Neural progenitor cell (in vitro differentiated cells): ENCODE results near the gene PAN2. TPM values are rescaled to one million over a fixed set of nuclear protein-coding genes. Genes with fewer than 3 reads are reported as not detected.
A peak's percentile ranks its signal among the peaks of the same experiment; 100 is the strongest.

ENCODE experiments used
- DNase-seq: peaks from one replicate; pipeline ENCODE4 v3.0.0-alpha.2; 2016; ENCODE audit warnings: low spot score
- H2AFZ ChIP-seq: fragments of 200-600 bp; sonication (generic); replicated peaks from 2 replicates; pipeline ENCODE4 v1.6.1; 2016; ENCODE audit warnings: antibody characterized with exemption
- H3F3A ChIP-seq: fragments of 200-600 bp; sonication (generic); 2 replicates; pipeline ENCODE4 v1.6.1; 2016; ENCODE audit warnings: antibody characterized with exemption, low read depth
- H3K27ac ChIP-seq: fragments of 200-600 bp; sonication (generic); 2 replicates; pipeline ENCODE4 v1.5.1; 2016; ENCODE audit warnings: mild to moderate bottlenecking
- H3K27me3 ChIP-seq: fragments of 200-600 bp; sonication (generic); 2 replicates; pipeline ENCODE4 v1.6.1; 2016; ENCODE audit warnings: mild to moderate bottlenecking, moderate library complexity
- H3K36me3 ChIP-seq: fragments of 200-600 bp; sonication (generic); 2 replicates; pipeline ENCODE4 v1.5.1; 2016
- H3K4me1 ChIP-seq: fragments of 200-600 bp; sonication (generic); 2 replicates; pipeline ENCODE4 v1.6.1; 2016; ENCODE audit warnings: mixed run types
- H3K4me2 ChIP-seq: fragments of 200-600 bp; sonication (generic); 2 replicates; pipeline ENCODE4 v1.6.1; 2016
- H3K4me3 ChIP-seq: fragments of 200-600 bp; sonication (generic); 2 replicates; pipeline ENCODE4 v1.5.1; 2016
- H3K79me2 ChIP-seq: fragments of 200-600 bp; sonication (generic); 2 replicates; pipeline ENCODE4 v1.6.1; 2016; ENCODE audit warnings: low read depth
- H3K9ac ChIP-seq: fragments of 200-600 bp; sonication (generic); 2 replicates; pipeline ENCODE4 v1.6.1; 2016
- H3K9me3 ChIP-seq: fragments of 200-600 bp; sonication (generic); 2 replicates; pipeline ENCODE4 v1.5.1; 2016; ENCODE audit warnings: low read depth
- H4K20me1 ChIP-seq: fragments of 200-600 bp; sonication (generic); 2 replicates; pipeline ENCODE4 v1.6.1; 2016; ENCODE audit warnings: low read depth
- H3K27ac Mint-ChIP-seq: 3 replicates; pipeline ENCODE4 v1.8.0; 2021; ENCODE audit warnings: mixed read lengths
- H3K27me3 Mint-ChIP-seq: 2 replicates; pipeline ENCODE4 v1.8.0; 2022; ENCODE audit warnings: low read depth, mild to moderate bottlenecking, inconsistent platforms, moderate library complexity, mixed read lengths; ENCODE audit not compliant: insufficient read depth
- H3K36me3 Mint-ChIP-seq: 3 replicates; pipeline ENCODE4 v1.8.0; 2021; ENCODE audit warnings: mixed read lengths
- H3K4me1 Mint-ChIP-seq: 3 replicates; pipeline ENCODE4 v1.8.0; 2021; ENCODE audit warnings: mixed read lengths
- H3K4me3 Mint-ChIP-seq: 3 replicates; pipeline ENCODE4 v1.8.0; 2021; ENCODE audit warnings: mild to moderate bottlenecking, moderate library complexity, mixed read lengths
- H3K9me3 Mint-ChIP-seq: 3 replicates; pipeline ENCODE4 v1.8.0; 2020; ENCODE audit warnings: mixed read lengths
- EZH2 ChIP-seq: fragments of 200-600 bp; sonication (generic); IDR thresholded peaks from 2 replicates; pipeline ENCODE4 v1.6.1; 2017; ENCODE audit warnings: antibody characterized with exemption, mild to moderate bottlenecking, moderate library complexity
- EZH2phosphoT487 ChIP-seq: fragments of 200-600 bp; sonication (generic); IDR thresholded peaks from 2 replicates; pipeline ENCODE4 v1.6.1; 2017; ENCODE audit warnings: antibody characterized with exemption
- total RNA-seq: library from RNA; depleted of rRNA; stranded (reverse); fragments of >200 nt; gene quantifications from 2 replicates; pipeline ENCODE4 v1.2.3, GENCODE V29; 2015; ENCODE audit warnings: low replicate concordance
- TF ChIP-seq, protein P1 (sequence below): fragments of 200-600 bp; sonication (generic); IDR thresholded peaks from 2 replicates; pipeline ENCODE4 v1.5.1; 2017; ENCODE audit warnings: antibody characterized with exemption, mild to moderate bottlenecking

The PAN2 gene
- total RNA-seq, 1 donor from 2014 or later: 116 TPM

DNA sequence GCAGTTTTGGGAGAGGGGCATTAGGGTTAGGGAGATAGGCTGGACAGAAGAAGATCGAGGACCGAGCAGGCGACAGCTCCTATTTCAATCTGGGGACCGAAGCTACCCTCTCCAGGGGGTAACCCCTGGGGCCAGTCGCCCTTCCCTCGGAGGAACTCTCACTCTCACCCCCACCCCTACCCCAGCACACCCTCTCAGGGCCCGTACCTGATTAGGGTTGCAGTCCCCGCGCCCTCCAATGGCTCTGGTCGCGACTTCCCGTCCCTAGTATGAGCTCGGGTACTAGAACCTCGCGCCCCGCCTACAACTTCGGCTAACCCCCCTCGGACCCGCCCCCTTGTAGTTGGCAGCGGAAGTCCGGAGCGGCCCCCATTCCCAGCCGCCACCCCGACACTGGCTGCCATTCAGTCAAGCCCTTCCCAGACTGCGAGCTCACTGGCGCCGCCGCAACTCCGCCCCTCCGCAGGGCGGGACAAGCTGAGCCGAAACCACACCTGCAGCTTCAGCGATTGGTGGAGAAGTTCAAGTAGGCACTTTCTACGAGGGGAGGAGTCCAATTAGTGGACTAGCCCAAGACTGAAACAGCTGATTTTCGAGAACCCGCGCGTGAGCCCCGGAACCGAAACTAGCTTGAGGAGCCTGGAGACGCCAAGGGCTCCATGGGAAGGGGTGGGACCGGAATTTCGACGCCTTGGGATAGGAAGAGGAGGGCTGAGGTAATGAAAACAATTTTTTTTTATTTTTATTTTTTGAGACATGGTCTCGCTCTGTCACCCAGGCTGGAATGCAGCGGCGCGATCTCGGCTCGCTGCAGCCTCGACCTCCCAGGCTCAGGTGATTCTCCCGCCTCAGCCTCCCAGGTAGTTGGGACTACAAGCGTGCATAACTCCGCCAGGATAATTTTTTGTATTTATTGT, 26.3 kb upstream of the PAN2 start, which contains the start of gene STAT2:
STAT2 (minus strand) TSS at position 257 of the 917 bp plus-strand sequence. CDS start 3,536 bp downstream, outside the sequence.
- Histone ChIP-seq H2AFZ (peak within 1 kb of the TSS; percentile 48), H3K4me1 (peaks cover 3% of the 10 kb centered on the region), H3F3A (peaks cover 10% of the 10 kb centered on the region), H3K79me2 (peaks cover 22% of the 10 kb centered on the region), H3K27me3 (peaks cover 10% of the 10 kb centered on the region), H3K36me3 (no peaks in the 10 kb centered on the region), H3K9ac (peak within 1 kb of the TSS; percentile 58), H3K4me2 (peak within 1 kb of the TSS; percentile 83), H3K4me3 (peak within 1 kb of the TSS; percentile 85), H3K27ac (peak within 1 kb of the TSS; percentile 8), H4K20me1 (no peaks in the 10 kb centered on the region), H3K9me3 (no peaks in the 10 kb centered on the region)
- TF ChIP-seq EZH2phosphoT487 (no peak), EZH2 (no peak)
- TF ChIP-seq, protein P1, sequence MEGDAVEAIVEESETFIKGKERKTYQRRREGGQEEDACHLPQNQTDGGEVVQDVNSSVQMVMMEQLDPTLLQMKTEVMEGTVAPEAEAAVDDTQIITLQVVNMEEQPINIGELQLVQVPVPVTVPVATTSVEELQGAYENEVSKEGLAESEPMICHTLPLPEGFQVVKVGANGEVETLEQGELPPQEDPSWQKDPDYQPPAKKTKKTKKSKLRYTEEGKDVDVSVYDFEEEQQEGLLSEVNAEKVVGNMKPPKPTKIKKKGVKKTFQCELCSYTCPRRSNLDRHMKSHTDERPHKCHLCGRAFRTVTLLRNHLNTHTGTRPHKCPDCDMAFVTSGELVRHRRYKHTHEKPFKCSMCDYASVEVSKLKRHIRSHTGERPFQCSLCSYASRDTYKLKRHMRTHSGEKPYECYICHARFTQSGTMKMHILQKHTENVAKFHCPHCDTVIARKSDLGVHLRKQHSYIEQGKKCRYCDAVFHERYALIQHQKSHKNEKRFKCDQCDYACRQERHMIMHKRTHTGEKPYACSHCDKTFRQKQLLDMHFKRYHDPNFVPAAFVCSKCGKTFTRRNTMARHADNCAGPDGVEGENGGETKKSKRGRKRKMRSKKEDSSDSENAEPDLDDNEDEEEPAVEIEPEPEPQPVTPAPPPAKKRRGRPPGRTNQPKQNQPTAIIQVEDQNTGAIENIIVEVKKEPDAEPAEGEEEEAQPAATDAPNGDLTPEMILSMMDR: no peak
- H3K4me3 Mint-ChIP-seq: peak within 1 kb of the TSS; percentile 96
- H3K4me1 Mint-ChIP-seq: peaks cover 17% of the 10 kb centered on the region
- peak within 1 kb of the TSS; percentile 73 for H3K27ac Mint-ChIP-seq
- H3K9me3 Mint-ChIP-seq: no peaks in the 10 kb centered on the region
- peak; percentile 99 for DNase-seq
- peaks cover 8% of the 10 kb centered on the region for H3K27me3 Mint-ChIP-seq
- H3K36me3 Mint-ChIP-seq: peaks cover 5% of the 10 kb centered on the region

DNA sequence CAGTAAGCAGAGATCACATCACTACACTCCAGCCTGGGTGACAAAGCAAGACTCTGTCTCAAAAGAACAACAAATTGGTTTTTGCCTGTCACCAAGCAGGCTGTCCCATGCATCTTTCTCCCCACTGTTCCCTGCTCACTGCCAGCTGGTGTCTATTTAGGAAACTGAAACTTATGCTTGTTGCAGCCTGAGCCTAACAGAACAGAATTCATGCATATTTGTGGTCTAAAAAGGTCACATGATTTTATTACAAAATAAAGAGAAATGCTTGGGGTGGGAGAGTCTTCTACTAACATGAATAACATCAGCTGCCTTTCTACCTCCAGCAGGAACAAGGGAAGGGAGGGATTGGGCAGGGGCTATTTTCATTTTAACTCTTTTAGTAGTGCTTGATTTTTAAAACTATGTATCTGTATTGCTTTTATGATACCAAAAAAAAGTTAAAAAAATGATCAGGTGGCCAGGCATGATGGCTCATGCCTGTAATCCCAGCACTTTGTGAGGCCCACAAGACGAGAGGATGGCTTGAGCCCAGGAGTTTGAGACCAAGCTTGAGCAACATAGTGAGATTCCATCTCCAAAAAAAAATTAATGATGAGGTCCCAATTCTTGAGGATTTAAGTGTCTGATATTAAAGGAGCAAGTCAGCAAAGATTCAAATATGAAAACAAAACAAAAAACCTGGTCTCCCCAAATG, 25.2 kb upstream of the PAN2 start:
- H3K4me3 ChIP-seq: peak overlapping the region; percentile 85
- peaks cover 22% of the 10 kb centered on the region for H3K79me2 ChIP-seq
- H3K4me3 Mint-ChIP-seq: peak overlapping the region; percentile 96
- H3K9ac ChIP-seq: peak overlapping the region; percentile 58
- no peaks in the 10 kb centered on the region for H3K36me3 ChIP-seq
- peak overlapping the region; percentile 48 for H2AFZ ChIP-seq
- no peaks in the 10 kb centered on the region for H3K9me3 ChIP-seq
- no peaks in the 10 kb centered on the region for H3K9me3 Mint-ChIP-seq
- H3K36me3 Mint-ChIP-seq: peaks cover 7% of the 10 kb centered on the region
- peaks cover 6% of the 10 kb centered on the region for H3K27me3 Mint-ChIP-seq
- peaks cover 10% of the 10 kb centered on the region for H3F3A ChIP-seq
- H3K4me1 Mint-ChIP-seq: peaks cover 17% of the 10 kb centered on the region
- H4K20me1 ChIP-seq: no peaks in the 10 kb centered on the region
- peaks cover 10% of the 10 kb centered on the region for H3K27me3 ChIP-seq
- H3K4me1 ChIP-seq: peaks cover 3% of the 10 kb centered on the region
- no peak for DNase-seq
- H3K27ac ChIP-seq: peak overlapping the region; percentile 8
- TF ChIP-seq EZH2: no peak
- TF ChIP-seq, protein P1: no peak
- no peak for TF ChIP-seq EZH2phosphoT487
- H3K4me2 ChIP-seq: peak overlapping the region; percentile 82
- H3K27ac Mint-ChIP-seq: no peak overlapping the region

DNA sequence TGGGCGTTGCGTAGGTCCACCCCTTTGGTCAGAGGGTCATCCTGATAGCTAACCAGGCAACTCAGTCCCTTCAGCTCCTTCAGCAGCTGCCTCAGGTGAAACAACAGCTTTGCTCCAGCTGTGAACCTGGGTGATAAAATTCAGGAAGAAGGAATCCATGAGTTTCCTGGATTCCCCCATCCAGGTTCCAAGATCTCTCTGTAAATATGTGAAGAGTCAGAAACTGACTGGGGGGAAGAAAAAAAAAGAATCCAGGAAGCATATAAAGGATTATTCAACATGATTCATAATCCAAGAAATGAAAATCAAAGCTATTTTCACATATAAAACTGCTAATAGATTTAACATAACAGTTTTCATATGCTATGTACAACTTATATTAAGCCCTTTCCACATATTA, 17.5 kb upstream of the PAN2 start:
- Histone ChIP-seq H3K36me3 (peaks cover 5% of the 10 kb centered on the region), H3K4me1 (no peaks in the 10 kb centered on the region), H3K79me2 (no peaks in the 10 kb centered on the region), H3K27me3 (no peaks in the 10 kb centered on the region), H3K9ac (no peak overlapping the region), H2AFZ (no peak overlapping the region), H3K9me3 (no peaks in the 10 kb centered on the region), H4K20me1 (no peaks in the 10 kb centered on the region), H3K27ac (no peak overlapping the region), H3K4me2 (no peak overlapping the region), H3F3A (no peaks in the 10 kb centered on the region), H3K4me3 (no peak overlapping the region)
- Mint-ChIP-seq H3K27ac (no peak overlapping the region), H3K4me1 (no peaks in the 10 kb centered on the region), H3K27me3 (peaks cover 2% of the 10 kb centered on the region), H3K4me3 (no peak overlapping the region), H3K9me3 (no peaks in the 10 kb centered on the region), H3K36me3 (peaks cover 32% of the 10 kb centered on the region)
- no peak for DNase-seq
- no peak for TF ChIP-seq EZH2
- TF ChIP-seq, protein P1: no peak
- no peak for TF ChIP-seq EZH2phosphoT487
